Liver (tissue), 9 donors: ENCODE data around the gene RBFOX1. TPM values are rescaled to one million over a fixed set of nuclear protein-coding genes. Genes with fewer than 3 reads are reported as not detected.

Experiments
- DNase-seq: peaks from one replicate; pipeline ENCODE4 v3.0.0-alpha.2; 2017; ENCODE audit warnings: low spot score
- H3K27ac ChIP-seq, 2 donors: one replicate each; pipeline ENCODE4 v1.7.0; 2013; ENCODE audit warnings: inconsistent platforms in 2 of 2, low read length in 2 of 2, control low read depth in 1 of 2, low read depth in 1 of 2, mild to moderate bottlenecking in 1 of 2
- H3K27me3 ChIP-seq, 4 donors: one replicate each; pipeline versions ENCODE4 v1.6.1 to v1.7.0; 2013; ENCODE audit warnings: low read length in 3 of 4, inconsistent platforms in 1 of 4, mild to moderate bottlenecking in 1 of 4, moderate library complexity in 1 of 4; ENCODE audit not compliant: control insufficient read depth in 4 of 4, insufficient read depth in 4 of 4
- H3K36me3 ChIP-seq, 4 donors: one replicate each; pipeline versions ENCODE4 v1.6.1 to v1.7.0; 2013; ENCODE audit warnings: low read length in 3 of 4, mild to moderate bottlenecking in 3 of 4, low read depth in 1 of 4, moderate library complexity in 1 of 4; ENCODE audit not compliant: control insufficient read depth in 4 of 4, insufficient read depth in 3 of 4
- H3K4me1 ChIP-seq, 4 donors: one replicate each; pipeline versions ENCODE4 v1.6.1 to v1.7.0; 2013; ENCODE audit warnings: low read length in 3 of 4, mild to moderate bottlenecking in 3 of 4, moderate library complexity in 1 of 4; ENCODE audit not compliant: control insufficient read depth in 4 of 4, insufficient read depth in 4 of 4
- H3K4me3 ChIP-seq, 3 donors: one replicate each; pipeline versions ENCODE4 v1.6.1 to v1.7.0; 2013; ENCODE audit warnings: low read length in 3 of 3, control low read depth in 1 of 3, low read depth in 1 of 3, mild to moderate bottlenecking in 1 of 3
- H3K9ac ChIP-seq, 2 donors: one replicate each; pipeline ENCODE4 v1.7.0; 2013; ENCODE audit warnings: low read length in 2 of 2, mild to moderate bottlenecking in 2 of 2, moderate library complexity in 2 of 2, control low read depth in 1 of 2, low read depth in 1 of 2
- H3K9me3 ChIP-seq, 4 donors: one replicate each; pipeline versions ENCODE4 v1.6.1 to v1.7.0; 2013; ENCODE audit warnings: low read length in 3 of 4; ENCODE audit not compliant: control insufficient read depth in 4 of 4
- EGR1 ChIP-seq, 2 donors: IDR thresholded peaks; 2 replicates each; pipeline ENCODE4 v1.6.1; 2016 to 2018; ENCODE audit warnings: antibody characterized with exemption in 2 of 2, low read depth in 2 of 2
- FOXA1 ChIP-seq: IDR thresholded peaks from 2 replicates; pipeline ENCODE4 v1.6.1; 2016; ENCODE audit warnings: antibody characterized with exemption
- FOXA2 ChIP-seq: IDR thresholded peaks from 2 replicates; pipeline ENCODE4 v1.6.1; 2016; ENCODE audit warnings: antibody characterized with exemption
- GABPA ChIP-seq, 2 donors: IDR thresholded peaks in 1 of 2; conservative IDR thresholded peaks in 1 of 2; 2 replicates each; pipeline ENCODE4 v1.6.1; 2016; ENCODE audit warnings: antibody characterized with exemption in 2 of 2, mild to moderate bottlenecking in 1 of 2, moderate library complexity in 1 of 2
- HNF4A ChIP-seq, 2 donors: conservative IDR thresholded peaks; 2 replicates each; pipeline ENCODE4 v1.6.1; 2016; ENCODE audit warnings: antibody characterized with exemption in 2 of 2, mild to moderate bottlenecking in 2 of 2
- HNF4G ChIP-seq: IDR thresholded peaks from 2 replicates; pipeline ENCODE4 v1.6.1; 2016; ENCODE audit warnings: antibody characterized with exemption
- JUND ChIP-seq, 2 donors: IDR thresholded peaks; 2 replicates each; pipeline ENCODE4 v1.6.1; 2016; ENCODE audit warnings: antibody characterized with exemption in 2 of 2
- NR2F2 ChIP-seq: IDR thresholded peaks from 2 replicates; pipeline ENCODE4 v1.6.1; 2016; ENCODE audit warnings: antibody characterized with exemption
- RAD21 ChIP-seq, 2 donors: IDR thresholded peaks; 2 replicates each; pipeline ENCODE4 v1.6.1; 2016; ENCODE audit warnings: antibody characterized with exemption in 2 of 2, mild to moderate bottlenecking in 2 of 2
- RXRA ChIP-seq, 2 donors: IDR thresholded peaks; 2 replicates each; pipeline ENCODE4 v1.6.1; 2017 to 2018; ENCODE audit warnings: antibody characterized with exemption in 2 of 2, mild to moderate bottlenecking in 1 of 2
- SP1 ChIP-seq: IDR thresholded peaks from 2 replicates; pipeline ENCODE4 v1.6.1; 2018; ENCODE audit warnings: antibody characterized with exemption, mild to moderate bottlenecking
- TAF1 ChIP-seq: conservative IDR thresholded peaks from 2 replicates; pipeline ENCODE4 v1.6.1; 2016; ENCODE audit warnings: antibody characterized with exemption, mild to moderate bottlenecking
- YY1 ChIP-seq: IDR thresholded peaks from 2 replicates; pipeline ENCODE4 v1.6.1; 2016; ENCODE audit warnings: antibody characterized with exemption, mild to moderate bottlenecking
- WGBS: extraction: QIAGEN DNeasy Blood & Tissue Kit; methylation state at CpG from one replicate; pipeline ENCODE4 v1.1.7; 2013; 5-methylcytosine and 5-hydroxymethylcytosine counted together
- polyA plus RNA-seq, 2 donors: library from polyadenylated mRNA; stranded (reverse) in 1 of 2; unstranded in 1 of 2; fragments of 200-250 nt in 1 of 2; fragments of >200 nt in 1 of 2; fragmentation: Nextera tagmentation in 1 of 2; extraction: Ambion mirVana in 1 of 2; gene quantifications; one replicate each; pipeline versions ENCODE4 v1.2.1 to v1.2.3, GENCODE V29; 2013 to 2015
- total RNA-seq, 2 donors: library from RNA; depleted of rRNA; stranded (reverse); fragments of >200 nt; gene quantifications; one replicate each; pipeline ENCODE4 v1.2.3, GENCODE V29; 2014
- TF ChIP-seq, protein P1 (sequence below): IDR thresholded peaks from 2 replicates; pipeline ENCODE4 v1.6.1; 2016; ENCODE audit warnings: antibody characterized with exemption
- TF ChIP-seq, protein P2 (sequence below): IDR thresholded peaks from 2 replicates; pipeline ENCODE4 v1.6.1; 2016; ENCODE audit warnings: antibody characterized with exemption
- TF ChIP-seq, protein P3 (sequence below): IDR thresholded peaks from 2 replicates; pipeline ENCODE4 v1.6.1; 2016; ENCODE audit warnings: antibody characterized with exemption, mild to moderate bottlenecking
- TF ChIP-seq, protein P4 (sequence below): IDR thresholded peaks from 2 replicates; pipeline ENCODE4 v1.6.1; 2016; ENCODE audit warnings: antibody characterized with exemption
- donor health status: healthy.
- donor health status: healthy.
- donor health status: healthy.
- donor health status: healthy.
- donor health status: healthy.

The RBFOX1 gene
- total and polyA plus RNA-seq, 4 donors: not detected

DNA sequence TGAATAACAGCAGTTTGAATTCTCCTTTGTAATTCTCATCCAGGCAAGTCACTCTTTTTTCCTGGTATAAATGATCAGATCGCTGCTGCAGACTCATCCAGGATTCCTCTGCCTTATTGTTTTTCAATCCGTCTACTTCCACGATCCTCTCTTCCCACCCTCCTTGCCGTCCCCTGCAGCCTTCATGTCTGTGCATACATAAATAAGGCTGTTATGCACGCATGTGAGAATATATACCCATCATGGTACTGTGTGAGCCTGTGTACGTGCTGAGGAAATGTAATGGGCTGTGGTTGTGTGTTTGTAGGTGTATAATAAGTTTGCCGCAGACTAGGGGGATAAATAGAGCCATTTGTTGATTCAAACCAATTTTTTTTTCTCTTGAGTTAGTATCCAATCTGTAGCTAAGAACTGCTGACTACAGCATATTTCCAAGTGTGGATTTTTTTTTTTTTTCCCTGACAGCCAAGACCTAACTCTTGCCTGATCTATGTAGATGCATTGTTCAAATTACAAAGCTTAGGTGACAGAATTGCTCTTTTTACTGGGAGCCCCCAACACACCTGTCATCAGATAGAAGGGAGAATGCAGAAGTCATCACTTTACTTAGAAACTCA lies 62.2 kb downstream of the RBFOX1 start (continued):
- TF ChIP-seq YY1 (no peak), HNF4A (conservative IDR thresholded peaks at IDR 0.05) (no peak)

DNA sequence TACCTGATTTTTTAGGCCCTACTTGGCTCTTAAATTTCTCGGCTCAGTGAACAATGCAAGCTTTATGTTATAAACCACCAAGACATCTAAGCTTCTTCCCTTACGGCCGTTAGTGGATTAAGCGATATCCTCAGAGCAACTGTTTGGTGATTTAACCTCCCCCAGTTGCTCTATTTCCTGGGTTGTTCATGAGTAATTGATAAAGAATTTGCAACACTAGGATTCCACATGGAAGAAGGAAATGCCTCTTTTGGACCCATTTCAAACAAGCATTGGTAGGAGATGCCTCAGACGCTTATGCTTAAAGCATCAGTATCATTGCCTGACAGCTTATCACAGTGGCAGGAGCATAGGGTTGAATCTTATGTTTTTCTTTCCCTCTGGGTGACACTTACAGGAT lies 65.3 kb downstream of the RBFOX1 start:
- H3K9me3 ChIP-seq: no peaks in the 10 kb centered on the region
- H3K36me3 ChIP-seq: no peaks in the 10 kb centered on the region
- no peaks in the 10 kb centered on the region for H3K4me1 ChIP-seq
- TF ChIP-seq TAF1 (no peak), FOXA1 (no peak), YY1 (no peak), RXRA (IDR thresholded peaks at IDR 0.05) (no peak), SP1 (no peak), EGR1 (IDR thresholded peaks at IDR 0.05; ENCODE audit: low read depth in 2 of 2) (no peak), FOXA2 (no peak), HNF4G (no peak), RAD21 (IDR thresholded peaks at IDR 0.05) (no peak), JUND (IDR thresholded peaks at IDR 0.05) (no peak)
- TF ChIP-seq, protein P1, sequence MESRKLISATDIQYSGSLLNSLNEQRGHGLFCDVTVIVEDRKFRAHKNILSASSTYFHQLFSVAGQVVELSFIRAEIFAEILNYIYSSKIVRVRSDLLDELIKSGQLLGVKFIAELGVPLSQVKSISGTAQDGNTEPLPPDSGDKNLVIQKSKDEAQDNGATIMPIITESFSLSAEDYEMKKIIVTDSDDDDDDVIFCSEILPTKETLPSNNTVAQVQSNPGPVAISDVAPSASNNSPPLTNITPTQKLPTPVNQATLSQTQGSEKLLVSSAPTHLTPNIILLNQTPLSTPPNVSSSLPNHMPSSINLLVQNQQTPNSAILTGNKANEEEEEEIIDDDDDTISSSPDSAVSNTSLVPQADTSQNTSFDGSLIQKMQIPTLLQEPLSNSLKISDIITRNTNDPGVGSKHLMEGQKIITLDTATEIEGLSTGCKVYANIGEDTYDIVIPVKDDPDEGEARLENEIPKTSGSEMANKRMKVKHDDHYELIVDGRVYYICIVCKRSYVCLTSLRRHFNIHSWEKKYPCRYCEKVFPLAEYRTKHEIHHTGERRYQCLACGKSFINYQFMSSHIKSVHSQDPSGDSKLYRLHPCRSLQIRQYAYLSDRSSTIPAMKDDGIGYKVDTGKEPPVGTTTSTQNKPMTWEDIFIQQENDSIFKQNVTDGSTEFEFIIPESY: no peak
- TF ChIP-seq, protein P2, sequence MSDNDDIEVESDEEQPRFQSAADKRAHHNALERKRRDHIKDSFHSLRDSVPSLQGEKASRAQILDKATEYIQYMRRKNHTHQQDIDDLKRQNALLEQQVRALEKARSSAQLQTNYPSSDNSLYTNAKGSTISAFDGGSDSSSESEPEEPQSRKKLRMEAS: no peak
- TF ChIP-seq, protein P3, sequence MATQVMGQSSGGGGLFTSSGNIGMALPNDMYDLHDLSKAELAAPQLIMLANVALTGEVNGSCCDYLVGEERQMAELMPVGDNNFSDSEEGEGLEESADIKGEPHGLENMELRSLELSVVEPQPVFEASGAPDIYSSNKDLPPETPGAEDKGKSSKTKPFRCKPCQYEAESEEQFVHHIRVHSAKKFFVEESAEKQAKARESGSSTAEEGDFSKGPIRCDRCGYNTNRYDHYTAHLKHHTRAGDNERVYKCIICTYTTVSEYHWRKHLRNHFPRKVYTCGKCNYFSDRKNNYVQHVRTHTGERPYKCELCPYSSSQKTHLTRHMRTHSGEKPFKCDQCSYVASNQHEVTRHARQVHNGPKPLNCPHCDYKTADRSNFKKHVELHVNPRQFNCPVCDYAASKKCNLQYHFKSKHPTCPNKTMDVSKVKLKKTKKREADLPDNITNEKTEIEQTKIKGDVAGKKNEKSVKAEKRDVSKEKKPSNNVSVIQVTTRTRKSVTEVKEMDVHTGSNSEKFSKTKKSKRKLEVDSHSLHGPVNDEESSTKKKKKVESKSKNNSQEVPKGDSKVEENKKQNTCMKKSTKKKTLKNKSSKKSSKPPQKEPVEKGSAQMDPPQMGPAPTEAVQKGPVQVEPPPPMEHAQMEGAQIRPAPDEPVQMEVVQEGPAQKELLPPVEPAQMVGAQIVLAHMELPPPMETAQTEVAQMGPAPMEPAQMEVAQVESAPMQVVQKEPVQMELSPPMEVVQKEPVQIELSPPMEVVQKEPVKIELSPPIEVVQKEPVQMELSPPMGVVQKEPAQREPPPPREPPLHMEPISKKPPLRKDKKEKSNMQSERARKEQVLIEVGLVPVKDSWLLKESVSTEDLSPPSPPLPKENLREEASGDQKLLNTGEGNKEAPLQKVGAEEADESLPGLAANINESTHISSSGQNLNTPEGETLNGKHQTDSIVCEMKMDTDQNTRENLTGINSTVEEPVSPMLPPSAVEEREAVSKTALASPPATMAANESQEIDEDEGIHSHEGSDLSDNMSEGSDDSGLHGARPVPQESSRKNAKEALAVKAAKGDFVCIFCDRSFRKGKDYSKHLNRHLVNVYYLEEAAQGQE: no peak
- TF ChIP-seq, protein P4, sequence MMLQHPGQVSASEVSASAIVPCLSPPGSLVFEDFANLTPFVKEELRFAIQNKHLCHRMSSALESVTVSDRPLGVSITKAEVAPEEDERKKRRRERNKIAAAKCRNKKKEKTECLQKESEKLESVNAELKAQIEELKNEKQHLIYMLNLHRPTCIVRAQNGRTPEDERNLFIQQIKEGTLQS: no peak
- no peak overlapping the region for H3K4me3 ChIP-seq
- DNase-seq: no peak
- H3K9ac ChIP-seq: no peak overlapping the region
- no peak overlapping the region for H3K27ac ChIP-seq
- no peaks in the 10 kb centered on the region for H3K27me3 ChIP-seq
- WGBS: 71% methylated on average over 5 of the region's 5 CpGs

DNA sequence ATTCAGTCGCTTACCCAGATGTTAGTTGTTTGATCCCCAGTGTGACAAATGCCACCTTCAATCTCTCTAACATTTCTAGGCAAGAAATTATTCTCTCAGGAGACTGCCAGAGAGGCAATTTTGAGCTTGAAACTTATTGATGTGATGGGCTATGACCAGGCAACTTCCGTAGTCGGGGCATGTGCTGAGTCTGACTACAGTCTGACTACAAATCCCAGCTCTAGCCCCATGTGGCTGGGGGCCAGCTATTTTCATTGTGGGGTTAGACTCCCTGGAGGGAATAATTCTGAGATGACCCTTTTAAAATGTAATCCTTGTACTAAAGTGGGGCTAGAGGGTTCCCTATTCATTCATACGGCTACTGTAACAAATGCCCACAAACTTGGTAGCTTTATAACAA lies 65.9 kb downstream of the RBFOX1 start:
- TF ChIP-seq, protein P3: no peak
- TF ChIP-seq NR2F2 (no peak), GABPA (IDR thresholded peaks at IDR 0.05 in 1 of 2, conservative IDR thresholded peaks at IDR 0.05 in 1 of 2) (no peak), FOXA2 (no peak), YY1 (no peak)
- Histone ChIP-seq H3K27ac (no peak overlapping the region), H3K9me3 (no peaks in the 10 kb centered on the region), H3K27me3 (no peaks in the 10 kb centered on the region), H3K9ac (no peak overlapping the region), H3K4me1 (no peaks in the 10 kb centered on the region), H3K4me3 (no peak overlapping the region), H3K36me3 (no peaks in the 10 kb centered on the region)
- no peak for DNase-seq
- 81% methylated on average over 4 of the region's 4 CpGs for WGBS
